Left lung (tissue), 10 donors: ENCODE data around the gene CCND2. TPM values are rescaled to one million over a fixed set of nuclear protein-coding genes. Genes with fewer than 3 reads are reported as not detected.

Experiments used
- ATAC-seq: fragments of 200-7000 bp; cut with Tn5 transposase; one replicate; pipeline ENCODE4 v1.9.1; 2020; ENCODE audit warnings: moderate library complexity
- DNase-seq, 4 donors: peaks; one replicate each; pipeline ENCODE4 v3.0.0-alpha.2; 2013 to 2020
- H3K27ac ChIP-seq, 2 donors: fragments of 200-600 bp; sonication (generic) in 1 of 2; one replicate each; pipeline versions ENCODE4 v1.5.0 to v1.8.0; 2020 to 2021
- H3K27me3 ChIP-seq, 2 donors: fragments of 200-600 bp; sonication (generic) in 1 of 2; one replicate each; pipeline versions ENCODE4 v1.5.0 to v1.8.0; 2020 to 2021
- H3K36me3 ChIP-seq, 2 donors: fragments of 200-600 bp; sonication (generic) in 1 of 2; one replicate each; pipeline versions ENCODE4 v1.5.0 to v1.8.0; 2020 to 2021
- H3K4me1 ChIP-seq, 2 donors: fragments of 200-600 bp; one replicate each; pipeline ENCODE4 v1.8.0; 2021
- H3K4me3 ChIP-seq, 2 donors: fragments of 200-600 bp; sonication (generic) in 1 of 2; one replicate each; pipeline versions ENCODE4 v1.5.0 to v1.8.0; 2020 to 2021; ENCODE audit warnings: mild to moderate bottlenecking in 1 of 2
- H3K9me3 ChIP-seq, 2 donors: fragments of 200-600 bp; sonication (generic) in 1 of 2; one replicate each; pipeline versions ENCODE4 v1.5.0 to v1.8.0; 2020 to 2021
- intact Hi-C, 2 donors: fragments of 100-400 bp; cut with DNase I; formaldehyde crosslinking; loops; one replicate each; pipeline versions ENCODE4 v1.11.2 to v1.14.2; 2022
- polyA plus RNA-seq, 6 donors: library from polyadenylated mRNA; unstranded; fragments of 120-200 nt; gene quantifications; one replicate each; pipeline ENCODE4 v1.2.1, GENCODE V29; 2013; ENCODE audit not compliant: insufficient read length in 6 of 6
- total RNA-seq, 2 donors: library from RNA; stranded (reverse); fragmentation: NEBNext Ultra II Directional; extraction: Animal tissue kit (Norgen Biotek cat#: 25700); gene quantifications; one replicate each; pipeline ENCODE4 v1.2.1, GENCODE V29; 2021
- TF ChIP-seq, protein P1 (sequence below), 2 donors: fragments of 200-600 bp; sonication (generic) in 1 of 2; IDR thresholded peaks; one replicate each; pipeline versions ENCODE4 v1.5.0 to v1.8.0; 2021; ENCODE audit warnings: antibody characterized with exemption in 2 of 2
- donor health status: DM: no; HTN: yes; CAD: no.
- donor health status: DM: no; HTN: no; CAD: no.

CCND2 gene
- total and polyA plus RNA-seq, 8 donors, result 45.6 to 203 (median 58.9) TPM

DNA sequence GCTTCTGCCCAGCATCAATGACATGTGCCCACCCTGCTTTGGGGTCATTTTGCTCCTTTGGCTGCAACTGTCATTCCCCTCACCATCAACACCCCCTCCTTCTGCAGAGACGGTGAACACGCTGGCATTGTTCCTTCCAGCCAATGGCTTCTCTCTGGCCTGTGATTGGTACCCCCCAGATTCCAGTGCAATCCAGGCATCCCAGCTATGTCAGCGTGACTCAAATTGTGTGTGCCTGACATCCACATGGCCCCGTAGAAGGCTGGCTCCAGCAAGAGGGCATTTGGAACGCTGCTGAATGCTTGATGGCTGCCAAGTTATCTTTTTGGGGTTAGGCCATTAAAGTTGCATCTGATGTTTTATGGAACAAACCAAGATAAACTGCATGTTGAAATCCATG lies 21.0 kb upstream of the CCND2 start:
- TF ChIP-seq, protein P1, sequence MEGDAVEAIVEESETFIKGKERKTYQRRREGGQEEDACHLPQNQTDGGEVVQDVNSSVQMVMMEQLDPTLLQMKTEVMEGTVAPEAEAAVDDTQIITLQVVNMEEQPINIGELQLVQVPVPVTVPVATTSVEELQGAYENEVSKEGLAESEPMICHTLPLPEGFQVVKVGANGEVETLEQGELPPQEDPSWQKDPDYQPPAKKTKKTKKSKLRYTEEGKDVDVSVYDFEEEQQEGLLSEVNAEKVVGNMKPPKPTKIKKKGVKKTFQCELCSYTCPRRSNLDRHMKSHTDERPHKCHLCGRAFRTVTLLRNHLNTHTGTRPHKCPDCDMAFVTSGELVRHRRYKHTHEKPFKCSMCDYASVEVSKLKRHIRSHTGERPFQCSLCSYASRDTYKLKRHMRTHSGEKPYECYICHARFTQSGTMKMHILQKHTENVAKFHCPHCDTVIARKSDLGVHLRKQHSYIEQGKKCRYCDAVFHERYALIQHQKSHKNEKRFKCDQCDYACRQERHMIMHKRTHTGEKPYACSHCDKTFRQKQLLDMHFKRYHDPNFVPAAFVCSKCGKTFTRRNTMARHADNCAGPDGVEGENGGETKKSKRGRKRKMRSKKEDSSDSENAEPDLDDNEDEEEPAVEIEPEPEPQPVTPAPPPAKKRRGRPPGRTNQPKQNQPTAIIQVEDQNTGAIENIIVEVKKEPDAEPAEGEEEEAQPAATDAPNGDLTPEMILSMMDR (IDR thresholded peaks at IDR 0.05), result no peak

DNA sequence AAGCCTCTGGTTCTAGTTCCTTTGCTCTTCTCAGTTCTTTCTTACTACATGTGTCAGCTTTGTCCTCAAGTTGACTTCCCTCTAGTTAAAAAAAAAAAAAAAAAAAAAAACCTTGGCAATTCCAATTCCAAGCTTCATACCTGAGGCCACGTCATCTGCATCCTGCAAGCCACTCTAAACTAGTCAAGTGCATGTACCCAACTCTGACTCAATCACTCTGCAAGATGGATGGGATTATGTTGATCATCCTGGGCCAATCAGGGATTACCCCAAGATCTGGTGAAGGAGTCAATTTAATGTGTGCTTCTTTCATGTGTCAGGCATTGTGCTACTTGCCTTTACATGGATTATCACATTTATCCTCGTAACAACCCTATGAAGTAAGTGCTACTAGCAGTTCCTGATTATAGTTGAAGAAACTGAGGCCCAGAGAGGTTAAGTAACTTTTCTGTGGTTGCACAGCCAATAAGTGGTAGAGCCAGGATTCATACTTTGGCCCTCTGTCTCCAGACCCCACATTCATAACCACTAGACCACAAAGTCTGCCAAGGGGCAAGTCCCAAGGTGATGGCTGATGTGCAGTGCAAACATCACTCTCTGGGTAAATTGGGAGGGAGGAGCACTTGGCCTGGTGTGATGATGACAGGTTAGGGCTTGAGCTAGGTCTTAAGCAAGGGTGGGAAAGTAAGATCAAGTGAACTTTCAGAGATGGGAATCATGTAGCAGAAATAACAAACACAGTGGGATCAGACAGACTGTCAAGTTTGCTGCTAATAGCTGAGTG lies 17.3 kb upstream of the CCND2 start:
- Histone ChIP-seq H3K36me3 (no peaks in the 10 kb centered on the region), H3K9me3 (peaks cover 0 to 6% of the 10 kb centered on the region in 2 donors), H3K27ac (no peak overlapping the region), H3K27me3 (no peaks in the 10 kb centered on the region), H3K4me3 (no peak overlapping the region), H3K4me1 (no peaks in the 10 kb centered on the region)
- no peak for ATAC-seq
- TF ChIP-seq, protein P1 (IDR thresholded peaks at IDR 0.05), result no peak
- no peak for DNase-seq
- intact Hi-C loops, result no loop called here

More for the DNA sequence above, 21.0 kb upstream of the CCND2 start:
- DNase-seq, result no peak
- H3K27ac ChIP-seq, result no peak overlapping the region
- no peaks in the 10 kb centered on the region for H3K27me3 ChIP-seq
- no peak for ATAC-seq
- no peaks in the 10 kb centered on the region for H3K36me3 ChIP-seq
- no peak overlapping the region for H3K4me3 ChIP-seq
- intact Hi-C loops, result no loop called here
- no peaks in the 10 kb centered on the region for H3K4me1 ChIP-seq
- H3K9me3 ChIP-seq, result no peaks in the 10 kb centered on the region

DNA sequence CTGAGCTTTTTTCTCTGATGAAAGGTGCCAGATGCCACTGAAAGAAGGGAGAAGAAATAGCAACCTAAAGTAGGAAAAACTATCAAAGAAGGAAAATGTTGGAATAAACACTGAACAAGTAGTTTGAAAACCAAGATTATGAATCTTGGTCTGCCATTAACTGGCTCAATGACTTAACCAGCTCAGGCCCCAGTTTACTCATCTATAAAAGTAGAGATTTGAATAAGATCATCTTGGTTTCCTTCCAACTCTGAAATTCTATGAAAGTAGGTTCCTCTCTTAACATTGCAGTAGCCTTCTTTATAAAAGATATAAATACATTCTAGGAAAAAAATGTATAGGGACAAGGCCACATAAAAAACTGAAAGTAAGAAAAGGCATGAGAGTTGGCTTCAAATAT lies 16.1 kb upstream of the CCND2 start:
- DNase-seq, result no peak
- TF ChIP-seq, protein P1 (IDR thresholded peaks at IDR 0.05), result no peak
- Histone ChIP-seq H3K27ac (no peak overlapping the region), H3K4me3 (no peak overlapping the region), H3K27me3 (no peaks in the 10 kb centered on the region), H3K36me3 (no peaks in the 10 kb centered on the region), H3K9me3 (peaks cover 0 to 6% of the 10 kb centered on the region in 2 donors), H3K4me1 (no peaks in the 10 kb centered on the region)
- ATAC-seq, result no peak
- intact Hi-C loops, result no loop called here

DNA sequence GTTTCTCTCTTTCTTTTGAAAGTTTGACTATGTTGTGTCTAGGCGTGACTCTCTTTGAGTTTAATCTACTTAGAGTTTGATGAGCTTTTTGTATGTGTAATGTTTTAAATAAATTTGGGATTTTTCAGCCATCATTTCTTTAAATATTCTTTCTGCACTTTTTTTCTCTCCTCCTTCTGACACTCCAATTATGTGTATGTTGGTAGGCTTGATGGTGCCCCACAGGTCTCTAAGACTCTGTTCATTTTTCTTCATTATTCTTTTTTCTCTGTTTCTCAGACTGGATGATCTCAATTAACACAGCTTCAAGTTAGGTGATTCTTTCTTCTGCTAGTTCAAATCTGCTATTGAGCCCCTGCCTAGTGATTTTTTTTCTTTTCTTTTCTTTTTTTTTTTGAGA lies 14.5 kb upstream of the CCND2 start:
- intact Hi-C loops, result no loop called here
- ATAC-seq, result no peak
- TF ChIP-seq, protein P1 (IDR thresholded peaks at IDR 0.05), result no peak

DNA sequence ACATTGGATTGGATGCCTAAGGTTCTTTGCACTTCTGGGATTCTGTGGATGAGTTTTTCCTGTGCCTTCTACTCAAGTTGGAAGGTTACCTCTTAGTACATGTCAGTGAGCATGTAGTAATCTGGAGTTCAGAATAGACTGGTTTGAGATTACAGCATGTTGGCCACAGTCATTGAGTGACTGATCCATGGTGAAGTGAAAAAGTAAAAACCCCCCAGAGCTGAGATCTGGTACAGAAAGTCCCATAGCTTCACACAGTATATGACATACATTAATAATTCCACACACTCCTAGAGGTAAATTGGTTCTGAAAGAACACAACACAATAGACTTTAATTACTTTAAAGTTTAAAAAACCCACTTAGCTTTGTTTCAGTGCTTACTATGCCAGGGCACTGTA lies 11.9 kb upstream of the CCND2 start:
- intact Hi-C loops, result no loop called here
- Histone ChIP-seq H3K36me3 (no peaks in the 10 kb centered on the region), H3K27ac (no peak overlapping the region), H3K4me3 (no peak overlapping the region), H3K27me3 (peaks cover 3 to 13% of the 10 kb centered on the region in 2 donors), H3K9me3 (peaks cover 0 to 6% of the 10 kb centered on the region in 2 donors), H3K4me1 (no peaks in the 10 kb centered on the region)
- TF ChIP-seq, protein P1 (IDR thresholded peaks at IDR 0.05), result no peak
- DNase-seq (no peak), ATAC-seq (no peak)

More for the DNA sequence above, 14.5 kb upstream of the CCND2 start:
- no peak overlapping the region for H3K4me3 ChIP-seq
- no peak overlapping the region for H3K27ac ChIP-seq
- H3K27me3 ChIP-seq, result peaks cover 0 to 5% of the 10 kb centered on the region in 2 donors
- H3K4me1 ChIP-seq, result no peaks in the 10 kb centered on the region
- no peaks in the 10 kb centered on the region for H3K36me3 ChIP-seq
- no peak for DNase-seq
- peaks cover 0 to 6% of the 10 kb centered on the region in 2 donors for H3K9me3 ChIP-seq
